H1 (cell line): ENCODE results near the gene B3GAT2. TPM values are rescaled to one million over a fixed set of nuclear protein-coding genes. Genes with fewer than 3 reads are reported as not detected.

ENCODE experiments used
- CTCF ChIA-PET: fragments of 300-600 bp; sonication (Branson Sonifier 250); formaldehyde crosslinking; loops from one replicate; lab custom pipeline; 2021; ENCODE audit not compliant: partially characterized antibody; lab: Charles Lee
- POLR2A ChIA-PET: fragments of 300-600 bp; sonication (Branson Sonifier 250); formaldehyde crosslinking; loops from one replicate; lab custom pipeline; 2021; ENCODE audit warnings: inconsistent platforms; ENCODE audit not compliant: partially characterized antibody; lab: Charles Lee
- DNase-seq, 2 experiments: peaks; one replicate each; pipeline versions ENCODE4 v3.0.0 to v3.0.0-alpha.2; 2010 to 2022; ENCODE audit warnings: low spot score in 2 of 2, low read depth in 1 of 2, mixed read lengths in 1 of 2
- FAIRE-seq: peaks from 2 replicates; lab custom pipeline; 2011; peaks lifted over from hg19 to GRCh38; lab: Jason Lieb, UNC
- H2AFZ ChIP-seq: 2 replicates; pipeline ENCODE4 v1.8.1; 2012; ENCODE audit warnings: low read length, inconsistent platforms
- H2AK5ac ChIP-seq: 2 replicates; pipeline ENCODE4 v1.6.1; 2013; ENCODE audit warnings: low read depth, low read length
- H2BK120ac ChIP-seq: replicated peaks from 2 replicates; pipeline ENCODE3; 2013; ENCODE audit warnings: low read depth, low read length, inconsistent platforms
- H2BK12ac ChIP-seq: 2 replicates; pipeline ENCODE4 v1.6.1; 2013; ENCODE audit warnings: low read depth, low read length
- H2BK15ac ChIP-seq: 2 replicates; pipeline ENCODE4 v1.6.1; 2013; ENCODE audit warnings: low read length
- H2BK20ac ChIP-seq: 2 replicates; pipeline ENCODE4 v1.6.1; 2013; ENCODE audit warnings: low read length
- H2BK5ac ChIP-seq: 2 replicates; pipeline ENCODE4 v1.6.1; 2013; ENCODE audit warnings: low read depth, low read length
- H3K14ac ChIP-seq: 2 replicates; pipeline ENCODE4 v1.6.1; 2013; ENCODE audit warnings: inconsistent platforms; ENCODE audit not compliant: insufficient read length
- H3K18ac ChIP-seq: 2 replicates; pipeline ENCODE4 v1.6.1; 2013; ENCODE audit warnings: low read length; ENCODE audit errors: extremely low read depth
- H3K23ac ChIP-seq: 2 replicates; pipeline ENCODE4 v1.6.1; 2013; ENCODE audit warnings: inconsistent platforms; ENCODE audit not compliant: insufficient read length
- H3K23me2 ChIP-seq: 2 replicates; pipeline ENCODE4 v1.6.1; 2013; ENCODE audit warnings: low read depth, low read length
- H3K27ac ChIP-seq: 2 replicates; pipeline ENCODE4 v1.6.1; 2011; ENCODE audit warnings: low read depth, low read length, inconsistent platforms
- H3K27me3 ChIP-seq, 4 experiments: replicated peaks in 1 of 4; 1 replicate in 1 of 4; 2 replicates in 3 of 4; pipeline versions ENCODE4 v1.6.1 to v1.8.1; 2011 to 2013; ENCODE audit warnings: low read length in 3 of 4, mild to moderate bottlenecking in 3 of 4, inconsistent platforms in 2 of 4, mixed read lengths in 2 of 4, moderate library complexity in 1 of 4; ENCODE audit not compliant: control insufficient read depth in 3 of 4, insufficient read depth in 3 of 4; ENCODE audit errors: extremely low read depth in 1 of 4
- H3K36me3 ChIP-seq, 4 experiments: 2 replicates each; pipeline versions ENCODE4 v1.6.1 to v1.8.1; 2011 to 2013; ENCODE audit warnings: mild to moderate bottlenecking in 4 of 4, low read length in 3 of 4, moderate library complexity in 2 of 4, control low read depth in 1 of 4, inconsistent platforms in 1 of 4; ENCODE audit not compliant: insufficient read depth in 4 of 4, control insufficient read depth in 2 of 4
- H3K4ac ChIP-seq: replicated peaks from 2 replicates; pipeline ENCODE3; 2013; ENCODE audit warnings: low read length, low read depth, mixed read lengths, inconsistent platforms; ENCODE audit not compliant: insufficient read length
- H3K4me1 ChIP-seq, 4 experiments: replicated peaks in 1 of 4; 1 replicate in 1 of 4; 2 replicates in 3 of 4; pipeline versions ENCODE4 v1.6.1 to v1.8.1; 2011 to 2013; ENCODE audit warnings: low read length in 3 of 4, inconsistent platforms in 2 of 4, mixed read lengths in 1 of 4; ENCODE audit not compliant: insufficient read depth in 4 of 4, control insufficient read depth in 3 of 4
- H3K4me2 ChIP-seq, 2 experiments: 2 replicates each; pipeline versions ENCODE4 v1.6.1 to v1.8.1; 2011 to 2013; ENCODE audit warnings: low read depth in 2 of 2, low read length in 2 of 2, control low read depth in 1 of 2, inconsistent platforms in 1 of 2, mild to moderate bottlenecking in 1 of 2; ENCODE audit not compliant: insufficient read depth in 1 of 2
- H3K4me3 ChIP-seq, 4 experiments: fragments of 200-600, 300-600 bp in 1 of 4; sonication (generic), shearing (Covaris generic), sonication (Bioruptor Twin) in 1 of 4; 2 replicates each; pipeline versions ENCODE4 v1.5.1 to v1.8.1; 2011 to 2016; ENCODE audit warnings: low read length in 4 of 4, low read depth in 3 of 4, control low read depth in 2 of 4, inconsistent platforms in 2 of 4, mild to moderate bottlenecking in 2 of 4, mixed read lengths in 1 of 4, moderate library complexity in 1 of 4; ENCODE audit not compliant: insufficient read depth in 2 of 4; ENCODE audit errors: extremely low read depth in 1 of 4
- H3K56ac ChIP-seq: replicated peaks from 2 replicates; pipeline ENCODE3; 2013; ENCODE audit warnings: low read depth, mild to moderate bottlenecking, mixed read lengths, low read length, inconsistent platforms; ENCODE audit not compliant: insufficient read length
- H3K79me1 ChIP-seq: 2 replicates; pipeline ENCODE4 v1.6.1; 2013; ENCODE audit warnings: low read depth, low read length, control low read depth
- H3K79me2 ChIP-seq, 2 experiments: 2 replicates each; pipeline versions ENCODE4 v1.6.1 to v1.8.1; 2012 to 2013; ENCODE audit warnings: low read length in 2 of 2, mild to moderate bottlenecking in 2 of 2, inconsistent platforms in 1 of 2; ENCODE audit not compliant: insufficient read depth in 2 of 2, control insufficient read depth in 1 of 2
- H3K9ac ChIP-seq, 4 experiments: replicated peaks in 1 of 4; 1 replicate in 1 of 4; 2 replicates in 3 of 4; pipeline versions ENCODE4 v1.6.1 to v1.8.1; 2011 to 2013; ENCODE audit warnings: low read depth in 3 of 4, low read length in 3 of 4, control low read depth in 2 of 4, mild to moderate bottlenecking in 2 of 4, moderate library complexity in 2 of 4, inconsistent platforms in 1 of 4; ENCODE audit errors: extremely low read depth in 1 of 4
- H3K9me3 ChIP-seq, 2 experiments: 2 replicates each; pipeline versions ENCODE4 v1.6.1 to v1.8.1; 2012 to 2013; ENCODE audit warnings: mild to moderate bottlenecking in 2 of 2, moderate library complexity in 2 of 2, control low read depth in 1 of 2, inconsistent platforms in 1 of 2, low read depth in 1 of 2, low read length in 1 of 2, mixed read lengths in 1 of 2; ENCODE audit not compliant: insufficient read depth in 2 of 2
- H4K20me1 ChIP-seq, 2 experiments: replicated peaks in 1 of 2; 2 replicates each; pipeline versions ENCODE3 to v1.8.1; 2011 to 2013; ENCODE audit warnings: inconsistent platforms in 2 of 2, low read length in 2 of 2, mild to moderate bottlenecking in 1 of 2; ENCODE audit not compliant: insufficient read depth in 2 of 2, control insufficient read depth in 1 of 2
- H4K5ac ChIP-seq: 2 replicates; pipeline ENCODE4 v1.6.1; 2013; ENCODE audit warnings: low read length, low read depth, mixed read lengths, inconsistent platforms; ENCODE audit not compliant: insufficient read length
- H4K8ac ChIP-seq: 2 replicates; pipeline ENCODE4 v1.8.0; 2013; ENCODE audit warnings: mild to moderate bottlenecking, moderate library complexity, low read length, inconsistent platforms; ENCODE audit not compliant: insufficient read depth; ENCODE audit errors: extremely low read depth
- H4K91ac ChIP-seq: replicated peaks from 2 replicates; pipeline ENCODE3; 2013; ENCODE audit warnings: low read length, mixed read lengths, inconsistent platforms; ENCODE audit not compliant: insufficient read length
- GTF2F1 ChIP-seq: IDR thresholded peaks from 2 replicates; pipeline ENCODE4 v1.6.1; 2012; ENCODE audit warnings: low read depth, low read length, improper control_type of control experiment, borderline replicate concordance
- WGBS, 2 experiments: shearing (Covaris generic) in 1 of 2; methylation state at CpG; one replicate each; pipeline versions ENCODE4 v1.1.6 to v1.1.7; 2013 to 2015; ENCODE audit warnings: low lambda C conversion rate in 2 of 2, mixed read lengths in 2 of 2, inconsistent platforms in 1 of 2, low coverage in 1 of 2, missing lambda C conversion rate in 1 of 2; ENCODE audit not compliant: insufficient replicate concordance in 2 of 2, insufficient coverage in 1 of 2, insufficient read length in 1 of 2; ENCODE audit errors: extremely low coverage in 1 of 2, missing lambda C conversion rate in 1 of 2; 5-methylcytosine and 5-hydroxymethylcytosine counted together
- polyA plus RNA-seq, 7 experiments: library from polyadenylated mRNA; depleted of rRNA in 3 of 7; stranded (reverse) in 5 of 7; unstranded in 2 of 7; fragments of >200 nt in 5 of 7; fragments of 200-250 nt in 2 of 7; gene quantifications; 1 replicate in 5 of 7; 2 replicates in 1 of 7; 4 replicates in 1 of 7; pipeline versions ENCODE4 v1.2.1 to v1.2.3, GENCODE V29; 2011 to 2013; ENCODE audit warnings: missing spikeins in 2 of 7, mixed read lengths in 2 of 7
- total RNA-seq: library from RNA; stranded (reverse); fragmentation: NEBNext Ultra II Directional; extraction: Animal tissue kit (Norgen Biotek cat#: 25700); gene quantifications from 2 replicates; pipeline ENCODE4 v1.2.1, GENCODE V29; 2021

The B3GAT2 gene
- total and polyA plus RNA-seq, 2 of the 8 experiments (the other 6 are each of a cell fraction or from before 2014, with no cell fraction given): 0.83 to 1.9 TPM

- H3K27me3 ChIP-seq: no peaks in the 10 kb centered on the region
- H3K79me1 ChIP-seq: no peaks in the 10 kb centered on the region
- no peak overlapping the region for H3K4ac ChIP-seq
- no peak overlapping the region for H3K18ac ChIP-seq
- no peaks in the 10 kb centered on the region for H3K79me2 ChIP-seq
- H3K36me3 ChIP-seq: no peaks in the 10 kb centered on the region
- no peak for TF ChIP-seq GTF2F1
- no peak overlapping the region for H3K9ac ChIP-seq
- H3K14ac ChIP-seq: no peak overlapping the region
- H3K4me1 ChIP-seq: no peaks in the 10 kb centered on the region
- no peak overlapping the region for H2AK5ac ChIP-seq
- H4K91ac ChIP-seq: no peak overlapping the region
- no peak overlapping the region for H3K56ac ChIP-seq
- H4K20me1 ChIP-seq: no peaks in the 10 kb centered on the region
- H2BK15ac ChIP-seq: no peak overlapping the region
- 89% methylated on average over 2 of the region's 2 CpGs; no CpG with 5 or more reads in 1 of the 2 experiments for WGBS, 2 experiments
- H2BK12ac ChIP-seq: no peak overlapping the region
- ChIA-PET POLR2A (no interaction called here), CTCF (no interaction called here)
- no peak overlapping the region for H4K8ac ChIP-seq
- H3K4me3 ChIP-seq: no peak overlapping the region
- H2AFZ ChIP-seq: no peak overlapping the region
- no peak overlapping the region for H3K4me2 ChIP-seq
- H3K23ac ChIP-seq: no peak overlapping the region
- H4K5ac ChIP-seq: no peak overlapping the region
- no peak overlapping the region for H3K27ac ChIP-seq
- no peak overlapping the region for H2BK120ac ChIP-seq
- H2BK5ac ChIP-seq: no peak overlapping the region
- FAIRE-seq: no peak
- no peak for DNase-seq
- H3K23me2 ChIP-seq: no peaks in the 10 kb centered on the region
- no peak overlapping the region for H2BK20ac ChIP-seq
- H3K9me3 ChIP-seq: no peaks in the 10 kb centered on the region
Observed at GRCh38 chr6:70820778-70821177, 136.1 kb downstream of the B3GAT2 start.
